Spleen (tissue), 11 donors: ENCODE results near the gene SRGAP1. TPM values are rescaled to one million over a fixed set of nuclear protein-coding genes. Genes with fewer than 3 reads are reported as not detected.

Experiments used
- DNase-seq: peaks from one replicate; pipeline ENCODE4 v3.0.0-alpha.2; 2020
- H3K27ac ChIP-seq, 8 donors: fragments of 200-600 bp; sonication (generic) in 7 of 8; 1 replicate in 4 of 8; 2 replicates in 4 of 8; pipeline versions ENCODE4 v1.5.0 to v1.8.0; 2016 to 2021; ENCODE audit warnings: inconsistent platforms in 4 of 8, mild to moderate bottlenecking in 4 of 8, moderate library complexity in 1 of 8
- H3K27me3 ChIP-seq, 7 donors: fragments of 200-600 bp; sonication (generic) in 6 of 7; replicated peaks in 1 of 7; 1 replicate in 4 of 7; 2 replicates in 3 of 7; pipeline versions ENCODE4 v1.5.0 to v1.8.0; 2016 to 2021; ENCODE audit warnings: inconsistent platforms in 3 of 7, mild to moderate bottlenecking in 1 of 7
- H3K36me3 ChIP-seq, 6 donors: fragments of 200-600 bp; sonication (generic) in 5 of 6; 1 replicate in 4 of 6; 2 replicates in 2 of 6; pipeline versions ENCODE4 v1.5.0 to v1.8.0; 2016 to 2021; ENCODE audit warnings: inconsistent platforms in 2 of 6
- H3K4me1 ChIP-seq, 6 donors: fragments of 200-600 bp; sonication (generic) in 5 of 6; 1 replicate in 3 of 6; 2 replicates in 3 of 6; pipeline versions ENCODE4 v1.5.0 to v1.8.0; 2016 to 2021; ENCODE audit warnings: inconsistent platforms in 3 of 6
- H3K4me3 ChIP-seq, 8 donors: fragments of 200-600 bp; sonication (generic) in 7 of 8; 1 replicate in 4 of 8; 2 replicates in 4 of 8; pipeline versions ENCODE4 v1.5.0 to v1.8.0; 2016 to 2021; ENCODE audit warnings: inconsistent platforms in 4 of 8, mild to moderate bottlenecking in 4 of 8, moderate library complexity in 2 of 8
- H3K9me3 ChIP-seq, 8 donors: fragments of 200-600 bp; sonication (generic) in 7 of 8; 1 replicate in 4 of 8; 2 replicates in 4 of 8; pipeline versions ENCODE4 v1.5.0 to v1.8.0; 2016 to 2021; ENCODE audit warnings: inconsistent platforms in 4 of 8
- POLR2A ChIP-seq, 3 donors: fragments of 450-650 bp; IDR thresholded peaks; one replicate each; pipeline ENCODE4 v1.5.1; 2017; ENCODE audit warnings: antibody characterized with exemption in 3 of 3, mild to moderate bottlenecking in 1 of 3
- POLR2AphosphoS5 ChIP-seq, 3 donors: sonication (generic); formaldehyde crosslinking; IDR thresholded peaks; one replicate each; pipeline ENCODE4 v1.5.1; 2017; ENCODE audit warnings: antibody characterized with exemption in 3 of 3
- WGBS, 5 donors: extraction: QIAGEN DNeasy Blood & Tissue Kit in 3 of 5; methylation state at CpG; one replicate each; pipeline versions ENCODE4 v1.1.5 to v1.1.7; 2013 to 2018; 5-methylcytosine and 5-hydroxymethylcytosine counted together
- intact Hi-C: fragments of 100-400 bp; cut with DNase I; formaldehyde crosslinking; loops from one replicate; pipeline ENCODE4 v1.15.0; 2023; ENCODE audit warnings: low total_unique reads
- polyA plus RNA-seq, 3 donors: library from polyadenylated mRNA; stranded (reverse); fragments of 200-250 nt; gene quantifications; one replicate each; pipeline ENCODE4 v1.2.1, GENCODE V29; 2013
- total RNA-seq, 7 donors: library from RNA; depleted of rRNA in 3 of 7; stranded (reverse); fragments of >200 nt in 3 of 7; fragmentation: NEBNext Ultra II Directional in 4 of 7; extraction: Animal tissue kit (Norgen Biotek cat#: 25700) in 4 of 7; gene quantifications; one replicate each; pipeline versions ENCODE4 v1.1.0 to v1.2.1, GENCODE V29; 2016 to 2021
- TF ChIP-seq, protein P1 (sequence below), 11 experiments: fragments of 200-600 bp in 7 of 11; fragments of 450-650 bp in 4 of 11; sonication (generic) in 4 of 11; IDR thresholded peaks in 8 of 11; conservative IDR thresholded peaks in 3 of 11; 1 replicate in 7 of 11; 2 replicates in 4 of 11; pipeline versions ENCODE4 v1.4.0 to v1.8.0; 2016 to 2021; ENCODE audit warnings: antibody characterized with exemption in 11 of 11, inconsistent platforms in 4 of 11, mild to moderate bottlenecking in 1 of 11
- donor health status: healthy with polysubstance abuse.
- donor health status: DM: no; HTN: no; CAD: no; lungs with moderate emphysema.
- donor health status: DM: no; HTN: no; CAD: no.
- donor health status: Bipolar disorder and iron deficiency.
- donor health status: healthy.
- donor health status: DM: no; HTN: no; CAD: no.
- donor health status: DM: yes; HTN: yes; CAD: no.

The SRGAP1 gene
- total and polyA plus RNA-seq, 10 donors = 0.37 to 20.1 (median 13.4) TPM

DNA sequence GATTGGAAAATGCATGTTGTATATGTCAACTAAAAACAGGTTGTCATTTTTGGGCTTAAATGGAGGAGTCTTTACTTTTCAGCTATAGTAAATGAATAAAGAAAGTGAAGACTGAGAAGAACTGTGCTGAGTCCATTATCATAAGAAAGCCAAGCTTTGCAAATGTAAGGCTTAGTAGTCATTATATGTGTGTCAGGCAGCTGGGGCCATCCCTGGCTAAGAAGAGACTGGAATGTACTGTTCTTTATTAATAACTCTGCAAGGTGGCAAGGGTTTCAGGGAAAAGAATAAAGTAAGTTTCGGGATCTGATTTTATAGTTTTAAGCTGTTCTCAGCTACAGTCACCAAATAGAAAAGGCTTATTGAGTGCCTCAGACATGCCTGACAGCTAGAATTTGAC, 48.7 kb downstream of the SRGAP1 start:
- no peaks in the 10 kb centered on the region for H3K27me3 ChIP-seq
- no peak for DNase-seq
- TF ChIP-seq, protein P1, sequence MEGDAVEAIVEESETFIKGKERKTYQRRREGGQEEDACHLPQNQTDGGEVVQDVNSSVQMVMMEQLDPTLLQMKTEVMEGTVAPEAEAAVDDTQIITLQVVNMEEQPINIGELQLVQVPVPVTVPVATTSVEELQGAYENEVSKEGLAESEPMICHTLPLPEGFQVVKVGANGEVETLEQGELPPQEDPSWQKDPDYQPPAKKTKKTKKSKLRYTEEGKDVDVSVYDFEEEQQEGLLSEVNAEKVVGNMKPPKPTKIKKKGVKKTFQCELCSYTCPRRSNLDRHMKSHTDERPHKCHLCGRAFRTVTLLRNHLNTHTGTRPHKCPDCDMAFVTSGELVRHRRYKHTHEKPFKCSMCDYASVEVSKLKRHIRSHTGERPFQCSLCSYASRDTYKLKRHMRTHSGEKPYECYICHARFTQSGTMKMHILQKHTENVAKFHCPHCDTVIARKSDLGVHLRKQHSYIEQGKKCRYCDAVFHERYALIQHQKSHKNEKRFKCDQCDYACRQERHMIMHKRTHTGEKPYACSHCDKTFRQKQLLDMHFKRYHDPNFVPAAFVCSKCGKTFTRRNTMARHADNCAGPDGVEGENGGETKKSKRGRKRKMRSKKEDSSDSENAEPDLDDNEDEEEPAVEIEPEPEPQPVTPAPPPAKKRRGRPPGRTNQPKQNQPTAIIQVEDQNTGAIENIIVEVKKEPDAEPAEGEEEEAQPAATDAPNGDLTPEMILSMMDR (IDR thresholded peaks at IDR 0.05 in 8 of 11, conservative IDR thresholded peaks at IDR 0.05 in 3 of 11) = no peak
- TF ChIP-seq POLR2AphosphoS5 (IDR thresholded peaks at IDR 0.05) = no peak
- TF ChIP-seq POLR2A (IDR thresholded peaks at IDR 0.05) = no peak
- H3K36me3 ChIP-seq = no peaks in the 10 kb centered on the region
- peaks cover 0 to 22% (median 4%) of the 10 kb centered on the region in 6 donors for H3K4me1 ChIP-seq
- intact Hi-C loops = no loop called here
- 84 to 95% (median 94%) methylated on average over 1 of the region's 1 CpG for WGBS, 5 donors
- H3K27ac ChIP-seq = no peak overlapping the region
- no peaks in the 10 kb centered on the region for H3K9me3 ChIP-seq
- no peak overlapping the region for H3K4me3 ChIP-seq

DNA sequence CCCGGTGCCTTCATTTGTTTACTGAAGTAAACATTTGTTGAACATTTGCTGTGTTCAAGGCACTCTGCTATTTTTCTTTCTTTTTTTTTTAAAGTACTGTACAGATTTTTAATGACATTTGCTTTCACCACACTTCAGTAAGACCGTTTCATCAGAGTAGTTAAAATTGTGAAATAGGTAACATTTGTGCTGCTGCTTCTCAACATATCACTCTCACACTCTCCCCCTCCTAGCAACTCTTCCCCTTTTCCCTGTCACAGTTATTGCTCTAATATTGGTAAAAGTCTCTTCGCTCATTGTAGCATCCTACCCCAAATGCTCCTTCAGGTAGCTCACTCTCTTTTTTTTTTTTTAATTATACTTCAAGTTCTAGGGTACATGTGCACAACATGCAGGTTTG, 49.6 kb downstream of the SRGAP1 start:
- Histone ChIP-seq H3K4me1 (peaks cover 0 to 32% (median 6%) of the 10 kb centered on the region in 6 donors), H3K9me3 (no peaks in the 10 kb centered on the region), H3K36me3 (no peaks in the 10 kb centered on the region), H3K27me3 (no peaks in the 10 kb centered on the region), H3K4me3 (no peak overlapping the region), H3K27ac (no peak overlapping the region)
- no peak for DNase-seq
- intact Hi-C loops = no loop called here
- 54 to 78% (median 74%) methylated on average over 3 of the region's 3 CpGs for WGBS, 5 donors
- TF ChIP-seq, protein P1 (IDR thresholded peaks at IDR 0.05 in 8 of 11, conservative IDR thresholded peaks at IDR 0.05 in 3 of 11) = no peak
- no peak for TF ChIP-seq POLR2AphosphoS5 (IDR thresholded peaks at IDR 0.05)

DNA sequence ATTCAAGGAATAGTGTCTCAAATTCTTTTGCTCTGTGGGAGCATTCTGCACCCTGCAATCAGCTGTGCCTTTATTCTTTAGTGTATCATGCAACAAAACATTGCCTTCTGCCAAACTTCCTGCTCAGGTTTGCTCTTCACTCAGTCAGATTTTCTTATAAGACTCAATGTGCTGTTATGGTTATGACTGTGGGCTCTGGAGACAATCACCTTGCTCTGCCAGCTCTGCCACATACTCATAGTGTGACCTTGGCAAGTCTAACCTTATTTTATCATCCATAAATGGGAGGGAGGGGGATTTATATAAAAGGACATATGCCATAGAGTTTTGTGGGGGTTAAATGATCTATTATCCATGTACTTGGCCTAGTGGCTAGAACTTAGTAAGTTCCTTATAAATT, 51.3 kb downstream of the SRGAP1 start:
- TF ChIP-seq POLR2A (IDR thresholded peaks at IDR 0.05) (no peak), POLR2AphosphoS5 (IDR thresholded peaks at IDR 0.05) (no peak)
- TF ChIP-seq, protein P1 (IDR thresholded peaks at IDR 0.05 in 8 of 11, conservative IDR thresholded peaks at IDR 0.05 in 3 of 11) = no peak
- DNase-seq = no peak
- intact Hi-C loops = no loop called here
- Histone ChIP-seq H3K4me1 (peaks cover 0 to 35% (median 6%) of the 10 kb centered on the region in 6 donors), H3K9me3 (no peaks in the 10 kb centered on the region), H3K36me3 (no peaks in the 10 kb centered on the region), H3K4me3 (no peak overlapping the region), H3K27ac (no peak overlapping the region), H3K27me3 (no peaks in the 10 kb centered on the region)

DNA sequence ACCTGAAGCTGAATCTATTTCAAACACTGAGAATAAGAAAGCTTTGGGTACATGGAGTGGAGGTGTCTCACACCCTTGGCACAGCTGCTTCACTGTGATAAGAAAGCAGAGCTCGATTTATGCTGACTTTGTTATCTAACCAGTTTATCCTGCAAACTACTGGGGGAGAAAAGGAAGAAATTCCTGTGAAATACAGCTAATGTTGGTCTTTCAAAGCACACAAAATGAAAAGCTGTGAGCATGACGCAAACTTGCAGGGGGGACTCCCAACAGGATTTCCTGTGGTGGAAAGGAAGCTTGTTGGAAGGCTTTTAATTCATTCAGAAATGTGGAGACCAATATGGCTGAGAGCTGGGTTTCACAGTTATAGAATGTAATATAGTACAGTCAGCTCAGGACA, 53.4 kb downstream of the SRGAP1 start:
- 3 to 12% (median 8%) methylated on average over 2 of the region's 2 CpGs for WGBS, 5 donors

More for the DNA sequence above, 53.4 kb downstream of the SRGAP1 start:
- DNase-seq = no peak
- H3K4me3 ChIP-seq = no peak overlapping the region
- intact Hi-C loops = no loop called here
- H3K27ac ChIP-seq = peak overlapping the region in 5 of 8 donors; percentile 16 to 59 (median 48)
- TF ChIP-seq POLR2AphosphoS5 (IDR thresholded peaks at IDR 0.05) (no peak), POLR2A (IDR thresholded peaks at IDR 0.05) (no peak)
- TF ChIP-seq, protein P1 (IDR thresholded peaks at IDR 0.05 in 8 of 11, conservative IDR thresholded peaks at IDR 0.05 in 3 of 11) = no peak
- no peaks in the 10 kb centered on the region for H3K36me3 ChIP-seq
- H3K9me3 ChIP-seq = no peaks in the 10 kb centered on the region
- H3K4me1 ChIP-seq = peaks cover 0 to 35% (median 6%) of the 10 kb centered on the region in 6 donors
- no peaks in the 10 kb centered on the region for H3K27me3 ChIP-seq
